ENCODE measurements around the gene ULK4.
"Not testable (repeated sequence)": the region's sequence is repeated elsewhere in the genome, so short reads cannot be mapped to it uniquely, and the experiment has no call there.

Gene ULK4

DNA sequence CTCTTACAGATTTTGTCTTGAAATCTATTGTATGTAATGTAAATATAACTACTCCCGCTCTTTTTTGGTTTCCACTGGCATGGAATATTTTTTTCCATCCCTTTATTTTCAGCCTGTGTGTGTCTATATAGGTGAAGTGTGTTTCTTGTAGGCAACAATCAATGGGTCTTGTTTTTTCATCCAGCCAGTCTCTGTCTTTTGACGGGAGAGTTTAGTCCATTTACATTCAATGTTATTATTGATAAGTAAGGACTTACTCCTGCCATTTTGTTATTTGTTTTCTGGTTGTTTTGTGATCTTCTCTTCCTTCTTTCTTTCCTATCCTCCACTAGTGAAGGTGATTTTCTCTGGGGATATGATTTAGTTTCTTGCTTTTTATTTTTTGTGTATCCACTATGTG is 101.4 kb downstream of the ULK4 start:
- DNase-seq, result not testable (repeated sequence)

DNA sequence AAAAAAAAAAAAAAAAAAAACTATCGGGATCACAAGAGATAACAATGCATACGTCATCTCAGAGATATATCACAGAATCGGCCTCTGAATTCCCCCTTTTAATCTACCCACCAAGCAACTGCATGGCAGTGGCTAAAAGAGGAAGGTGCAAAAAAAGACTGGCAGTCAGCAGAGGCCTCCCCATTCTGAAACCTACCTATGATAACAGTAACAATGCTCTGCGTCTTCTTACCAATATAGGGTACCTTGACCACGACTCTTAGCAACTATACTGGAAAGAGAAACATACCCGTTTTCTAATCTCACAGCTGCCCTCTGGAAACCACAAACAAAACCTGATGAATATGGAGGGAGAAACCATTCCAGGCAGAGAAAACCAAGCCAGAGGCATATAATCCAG is 106.9 kb downstream of the ULK4 start:
- no peak for DNase-seq

DNA sequence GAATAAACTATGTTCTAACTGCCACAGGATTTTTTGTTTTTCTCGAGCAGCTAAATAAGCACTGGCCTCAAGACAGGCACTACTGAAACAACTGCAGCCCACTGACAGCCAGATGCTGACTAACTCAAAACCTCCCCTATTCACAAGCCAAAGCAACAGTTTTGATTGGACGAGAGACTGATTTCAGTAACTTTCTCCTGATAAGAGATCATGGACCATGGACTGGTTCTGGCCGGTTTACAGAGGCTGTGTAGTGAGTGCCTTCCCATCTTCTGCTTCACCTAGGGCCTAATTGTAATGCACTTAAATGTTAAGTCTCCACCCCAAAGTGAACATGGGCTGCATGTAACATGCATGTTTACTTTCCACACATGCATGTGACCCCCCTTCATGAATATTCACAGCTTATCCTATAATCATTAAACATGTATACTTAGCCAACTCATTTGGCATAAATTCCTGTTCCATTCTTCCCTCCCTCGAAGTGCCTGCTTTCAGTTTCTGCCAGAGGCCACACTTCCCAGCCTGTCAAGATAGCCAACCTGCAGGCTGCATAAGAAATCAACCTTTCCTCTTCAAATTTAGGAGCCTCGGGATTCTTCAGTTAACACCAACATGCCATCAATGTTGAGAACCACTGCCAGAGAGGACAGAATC is 108.2 kb downstream of the ULK4 start:
- no peak for DNase-seq

DNA sequence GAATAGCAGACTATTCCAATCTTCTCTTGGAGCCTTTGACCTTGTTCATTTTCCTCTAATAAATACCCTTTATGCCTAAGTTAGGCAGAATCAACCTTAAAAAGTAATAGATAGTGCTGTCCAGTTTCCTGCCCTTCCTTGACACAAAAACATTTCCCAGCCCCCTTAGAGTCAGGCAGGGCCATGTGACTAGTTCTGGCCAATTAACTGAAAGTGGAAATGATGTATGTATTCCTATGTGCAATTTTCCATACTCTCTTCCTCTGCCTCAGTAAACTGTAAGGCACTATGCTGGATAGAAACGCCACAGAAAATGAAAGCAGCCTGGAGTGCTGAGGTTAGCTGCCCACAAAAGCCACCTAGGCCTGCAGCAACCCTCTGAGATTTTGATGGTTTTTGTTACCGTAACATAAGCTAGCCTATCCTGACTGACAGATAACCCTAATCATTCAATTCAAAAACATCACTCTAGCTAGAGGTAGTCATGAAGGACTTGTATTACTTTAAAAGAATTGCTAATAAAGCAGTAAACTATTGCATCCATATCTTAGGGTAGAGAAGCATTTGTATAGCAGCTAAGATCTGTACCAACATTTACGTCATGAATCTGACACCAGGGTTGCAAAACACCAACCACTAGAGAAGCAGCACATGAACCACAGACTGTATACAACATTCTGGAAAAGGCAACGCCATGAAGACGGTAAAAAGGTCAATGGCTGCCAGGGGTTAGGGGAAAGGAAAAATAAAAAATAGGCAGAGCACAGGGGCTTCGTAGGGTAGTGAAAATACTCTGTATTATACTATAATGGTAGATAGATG is 112.9 kb downstream of the ULK4 start:
- no peak for DNase-seq

DNA sequence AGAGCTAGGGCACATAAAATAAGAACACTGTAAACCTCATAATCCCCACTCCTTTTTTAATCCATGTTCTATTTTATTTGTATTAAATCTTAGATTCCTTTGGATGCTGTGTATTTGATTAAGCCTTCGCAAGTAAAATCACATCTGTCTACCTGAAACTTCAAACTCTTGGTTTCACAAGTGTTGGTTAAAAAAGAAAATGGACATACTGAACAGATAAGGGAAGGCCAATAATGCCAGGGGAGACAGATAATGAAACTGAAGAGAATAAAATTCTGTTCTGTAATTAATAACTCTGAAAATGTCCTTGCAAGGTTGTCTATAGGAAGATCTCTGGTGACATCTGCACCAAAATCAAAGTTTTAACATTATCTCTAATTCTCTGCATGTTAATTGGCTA is 114.2 kb downstream of the ULK4 start:
- DNase-seq, result no peak

DNA sequence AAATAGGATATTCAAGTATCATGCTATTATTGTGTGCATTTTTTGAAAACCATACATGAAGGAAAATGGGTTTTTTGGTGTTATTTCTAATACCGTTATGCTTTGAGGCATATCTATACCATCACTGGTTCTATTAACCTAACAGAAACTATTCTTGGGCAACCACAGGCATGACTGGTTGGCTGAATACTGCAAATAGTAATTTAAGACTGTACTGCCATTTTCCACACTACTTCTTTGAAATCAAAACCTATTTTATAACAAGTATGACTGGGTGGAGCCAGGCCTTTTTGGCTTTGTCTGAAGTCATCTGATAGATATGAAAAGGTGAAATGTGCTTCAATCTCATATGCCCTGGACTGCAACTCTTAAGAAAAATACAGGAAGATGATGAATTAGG is 115.1 kb downstream of the ULK4 start:
- DNase-seq, result no peak

DNA sequence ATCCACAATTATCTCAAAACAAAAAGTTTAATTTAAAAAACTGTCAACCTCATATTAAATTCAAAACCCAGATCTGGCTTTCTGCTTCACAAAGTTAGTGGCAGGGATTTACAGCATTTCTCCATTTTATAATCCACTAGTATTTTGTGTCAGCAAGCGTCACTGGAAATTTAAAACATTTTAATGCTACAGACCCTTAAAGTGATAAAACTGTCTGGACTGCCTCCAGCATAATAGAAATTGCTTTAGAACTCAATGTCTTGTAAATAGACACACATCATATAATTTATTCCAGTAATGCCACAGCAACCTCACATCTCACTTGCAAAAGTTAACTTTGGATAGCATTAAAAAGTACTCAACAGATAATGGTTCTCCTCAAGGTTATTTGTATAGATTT is 116.1 kb downstream of the ULK4 start:
- DNase-seq, result no peak

DNA sequence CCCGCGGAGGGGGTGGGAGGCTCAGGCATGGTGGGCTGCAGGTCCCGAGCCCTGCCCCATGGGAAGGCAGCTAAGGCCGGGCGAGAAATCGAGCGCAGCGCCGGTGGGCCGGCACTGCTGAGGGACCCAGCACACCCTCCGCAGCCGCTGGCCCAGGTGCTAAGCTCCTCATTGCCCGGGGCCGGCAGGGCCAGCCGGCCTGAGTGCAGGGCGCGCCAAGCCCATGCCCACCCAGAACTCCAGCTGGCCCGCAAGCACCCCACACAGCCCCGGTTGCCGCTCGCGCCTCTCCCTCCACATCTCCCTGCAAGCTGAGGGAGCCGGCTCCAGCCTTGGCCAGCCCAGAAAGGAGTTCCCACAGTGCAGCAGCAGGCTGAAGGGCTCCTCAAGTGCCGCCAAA is 117.6 kb downstream of the ULK4 start:
- not testable (repeated sequence) for DNase-seq

DNA sequence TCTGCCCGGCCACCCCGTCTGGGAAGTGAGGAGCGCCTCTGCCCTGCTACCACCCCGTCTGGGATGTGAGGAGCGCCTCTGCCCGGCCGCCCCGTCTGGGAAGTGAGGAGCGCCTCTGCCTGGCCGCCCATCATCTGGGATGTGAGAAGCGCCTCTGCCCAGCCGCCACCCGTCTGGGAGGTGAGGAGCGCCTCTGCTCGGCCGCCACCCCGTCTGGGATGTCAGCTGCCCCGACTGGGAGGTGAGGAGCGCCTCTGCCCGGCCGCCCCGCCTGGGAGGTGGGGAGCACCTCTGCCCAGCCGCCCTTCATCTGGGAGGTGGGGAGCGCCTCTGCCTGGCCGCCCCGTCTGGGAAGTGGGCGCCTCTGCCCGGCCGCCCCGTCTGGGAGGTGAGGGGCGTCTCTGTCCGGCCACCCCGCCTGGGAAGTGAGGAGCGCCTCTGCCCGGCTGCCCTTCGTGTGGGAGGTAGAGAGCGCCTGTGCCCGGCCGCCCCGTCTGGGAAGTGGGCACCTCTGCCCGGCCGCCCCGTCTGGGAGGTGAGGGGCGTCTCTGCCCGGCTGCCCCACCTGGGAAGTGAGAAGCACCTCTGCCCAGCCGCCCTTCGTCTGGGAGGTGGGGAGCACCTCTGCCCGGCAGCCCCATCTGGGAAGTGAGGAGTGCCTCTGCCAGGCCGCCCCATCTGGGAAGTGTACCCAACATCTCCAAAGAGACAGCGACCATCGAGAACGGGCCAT is 120.8 kb downstream of the ULK4 start:
- DNase-seq, result not testable (repeated sequence)

DNA sequence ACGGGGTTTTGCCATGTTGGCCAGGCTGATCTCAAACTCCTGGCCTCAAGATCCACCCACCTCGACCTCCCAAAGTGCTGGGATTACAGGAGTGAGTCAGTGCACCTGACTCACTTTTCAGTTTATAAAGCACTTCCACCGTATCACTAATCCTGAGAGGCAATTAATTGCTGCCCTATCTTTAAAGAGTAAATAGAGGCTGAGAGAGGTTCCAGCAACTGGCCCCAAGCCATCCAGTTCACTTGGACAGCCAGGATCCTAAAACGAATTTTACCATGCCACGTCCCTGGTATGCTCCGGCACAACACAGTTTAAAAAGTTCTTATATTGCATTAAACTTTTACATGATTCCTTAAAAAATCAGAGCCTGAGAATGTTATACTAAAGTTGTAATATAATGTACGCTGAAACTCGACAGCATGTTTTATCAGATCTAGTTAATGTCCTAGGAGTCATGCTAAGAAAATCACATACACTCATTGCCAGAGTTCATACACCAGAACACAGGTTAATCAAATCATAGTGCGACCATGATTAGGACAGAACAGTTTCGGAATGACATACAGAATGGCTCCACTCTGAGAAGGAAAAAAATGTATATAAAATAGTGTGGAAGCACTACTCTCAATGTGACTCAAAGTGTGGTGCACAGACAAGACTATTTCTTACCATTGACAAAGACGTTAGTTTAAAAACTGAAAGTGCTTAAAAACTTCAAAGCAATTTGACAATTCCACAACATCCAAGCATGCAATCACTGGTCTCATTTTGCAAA is 125.4 kb downstream of the ULK4 start:
- no peak for DNase-seq

DNA sequence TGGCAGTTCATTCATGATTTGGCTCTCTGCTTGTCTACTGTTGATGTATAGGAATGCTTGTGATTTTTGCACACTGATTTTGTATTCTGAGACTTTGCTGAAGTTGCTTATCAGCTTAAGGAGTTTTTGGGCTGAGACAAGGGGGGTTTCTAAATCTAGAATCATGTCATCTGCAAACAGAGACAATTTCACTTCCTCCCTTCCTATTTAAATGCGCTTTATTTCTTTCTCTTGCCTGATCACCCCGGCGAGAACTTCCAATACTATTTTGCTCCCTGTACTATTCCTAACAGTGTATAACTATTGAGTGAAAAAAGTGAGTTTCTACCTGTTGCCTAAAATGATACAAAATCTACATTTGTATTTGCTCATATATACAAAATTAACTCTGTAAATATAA is 128.3 kb downstream of the ULK4 start:
- no peak for DNase-seq

DNA sequence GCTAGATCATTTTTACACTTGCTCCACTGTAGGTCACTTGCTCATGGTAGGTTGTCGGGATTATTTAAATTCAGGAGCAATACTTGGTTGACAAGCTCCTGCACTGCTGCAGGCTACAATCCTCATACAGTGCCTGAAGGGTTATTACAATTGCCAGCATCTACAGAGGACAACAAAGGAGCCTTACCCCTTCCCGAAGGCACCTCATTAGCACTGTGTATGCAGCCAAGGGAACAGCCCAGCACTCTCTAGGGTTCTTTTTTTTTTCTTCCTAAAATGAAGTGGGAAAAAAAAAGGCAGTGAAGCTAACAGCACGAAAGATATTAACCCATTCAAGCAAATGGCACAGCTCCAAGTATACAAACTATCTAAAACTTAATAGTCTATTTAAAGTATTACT is 142.7 kb downstream of the ULK4 start:
- no peak for DNase-seq

DNA sequence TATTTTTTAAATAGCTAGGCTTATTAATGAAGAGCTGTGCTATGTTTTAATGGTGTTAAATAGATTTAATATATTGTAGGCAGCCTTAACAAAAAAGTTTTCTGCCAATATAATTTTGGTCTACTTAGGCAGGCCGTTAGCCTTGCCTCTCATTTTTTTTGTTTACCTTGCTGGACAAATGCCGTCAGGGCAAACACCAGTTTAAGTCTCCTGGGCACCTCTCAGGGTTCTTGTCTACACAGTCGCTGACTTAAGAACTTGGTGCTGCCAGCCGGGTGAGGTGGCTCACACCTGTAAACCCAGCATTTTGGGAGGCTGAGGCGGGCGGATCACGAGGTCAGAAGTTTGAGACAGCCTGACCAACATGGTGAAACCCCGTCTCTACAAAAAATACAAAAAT is 153.3 kb downstream of the ULK4 start:
- DNase-seq, result peak; percentile 41

DNA sequence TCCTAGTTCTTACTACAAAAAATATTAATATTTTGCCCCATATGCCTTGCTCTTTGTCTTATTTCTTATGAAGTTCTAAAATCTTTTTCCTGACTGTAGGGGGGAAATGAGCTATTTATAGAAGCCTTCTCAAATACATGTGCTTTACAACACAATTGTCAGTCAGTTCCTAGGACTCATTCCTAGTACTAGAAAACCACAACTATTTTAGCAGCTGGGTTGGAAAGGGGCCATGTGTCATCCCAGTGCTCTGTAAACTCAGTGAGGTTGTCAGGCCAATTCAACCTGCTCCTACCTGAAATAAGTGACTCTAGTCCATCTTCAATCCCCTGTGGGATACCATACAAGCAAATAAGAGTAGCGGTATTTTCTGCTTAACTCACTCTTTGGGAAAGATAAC is 153.8 kb downstream of the ULK4 start:
- DNase-seq, result peak; percentile 95

DNA sequence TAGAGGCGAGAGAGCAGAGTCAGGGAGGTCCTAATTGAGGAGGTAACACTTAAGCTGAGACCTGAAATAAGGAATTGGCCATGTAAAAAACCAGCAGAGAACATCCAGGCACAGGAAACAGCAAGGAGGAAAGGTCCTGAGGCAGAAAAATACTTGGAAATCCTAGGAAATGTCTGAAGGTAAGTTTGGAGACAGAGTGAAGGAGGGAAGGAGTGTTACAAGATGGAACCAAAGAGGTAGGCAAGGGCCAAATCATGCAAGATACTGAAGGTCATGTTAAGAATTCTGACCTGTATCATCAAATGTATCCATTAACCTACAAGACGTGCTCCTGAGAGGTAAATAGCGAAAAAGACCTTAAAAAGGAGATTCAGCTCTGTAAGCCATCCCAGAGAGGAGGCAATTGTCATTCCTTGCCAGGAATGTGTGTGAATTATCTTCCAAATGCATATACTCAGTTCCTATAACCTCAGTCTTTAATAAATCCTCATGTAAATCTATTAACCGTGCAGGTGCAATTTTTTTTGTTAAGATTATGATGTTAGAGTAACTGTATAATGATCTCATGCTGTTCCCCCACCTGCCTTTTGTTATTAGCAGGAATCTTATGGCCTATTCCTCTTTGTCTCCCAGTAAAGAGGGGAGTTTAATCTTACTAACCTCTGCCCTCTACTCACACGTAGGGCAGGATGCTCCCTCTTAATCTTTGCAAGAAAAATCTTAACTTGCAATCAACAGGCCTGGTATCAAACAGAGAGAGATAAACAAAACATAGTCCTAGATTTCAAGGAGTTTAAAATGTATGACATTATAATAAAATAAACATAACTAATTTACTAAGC is 166.9 kb downstream of the ULK4 start:
- no peak for DNase-seq

DNA sequence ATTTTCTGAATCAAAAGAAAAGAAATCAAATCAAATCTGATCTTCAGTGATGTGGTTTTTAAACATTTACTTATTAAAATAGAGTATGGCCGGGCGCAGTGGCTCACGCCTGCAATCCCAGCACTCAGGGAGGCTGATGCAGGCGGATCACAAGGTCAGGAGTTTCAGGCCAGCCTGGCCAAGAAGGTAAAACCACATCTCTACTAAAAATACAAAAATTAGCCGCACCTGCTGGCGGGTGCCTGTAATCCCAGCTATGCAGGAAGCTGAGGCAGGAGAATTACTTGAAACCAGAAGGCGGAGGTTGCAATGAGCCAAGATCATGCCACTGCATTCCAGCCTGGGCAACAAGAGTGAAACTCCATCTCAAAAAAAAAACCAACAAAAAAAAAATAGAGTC is 169.1 kb downstream of the ULK4 start:
- no peak for DNase-seq

DNA sequence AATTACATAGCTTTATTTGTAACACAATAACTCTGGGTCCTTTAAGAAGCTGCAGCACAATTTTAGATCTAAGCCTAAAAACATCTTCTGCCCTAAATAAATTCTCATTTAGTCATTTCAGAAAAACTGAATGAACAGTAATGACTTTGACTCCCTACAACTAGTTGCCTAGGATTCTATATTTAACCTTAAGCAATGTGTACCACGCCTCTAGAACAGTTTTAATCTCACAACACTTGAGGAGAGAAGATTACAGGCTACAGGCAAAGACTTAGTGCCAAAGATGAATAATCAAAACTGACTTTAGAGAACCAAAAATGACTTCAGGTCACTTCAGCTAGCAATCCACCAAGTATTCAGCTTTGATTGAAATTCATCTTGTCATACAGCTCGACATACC is 192.8 kb downstream of the ULK4 start:
- no peak for DNase-seq

DNA sequence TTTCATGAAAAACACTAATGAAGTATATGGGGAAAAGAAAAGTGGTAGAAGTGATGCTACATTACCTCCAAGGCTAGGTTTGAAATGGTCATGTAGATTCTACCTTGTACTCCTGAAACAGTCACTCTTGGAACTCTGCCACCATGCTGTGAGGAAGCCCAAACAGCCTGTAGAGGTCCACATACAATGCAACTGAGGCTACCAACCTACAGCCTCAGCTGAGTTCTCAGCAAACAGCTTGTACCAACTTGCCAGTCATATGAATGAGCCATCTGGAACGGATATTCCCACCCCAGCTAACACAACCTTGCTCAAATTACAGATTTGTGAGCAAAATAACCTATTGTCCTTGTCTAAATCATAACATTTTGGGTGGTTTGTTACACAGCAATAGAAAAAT is 193.5 kb downstream of the ULK4 start:
- no peak for DNase-seq

DNA sequence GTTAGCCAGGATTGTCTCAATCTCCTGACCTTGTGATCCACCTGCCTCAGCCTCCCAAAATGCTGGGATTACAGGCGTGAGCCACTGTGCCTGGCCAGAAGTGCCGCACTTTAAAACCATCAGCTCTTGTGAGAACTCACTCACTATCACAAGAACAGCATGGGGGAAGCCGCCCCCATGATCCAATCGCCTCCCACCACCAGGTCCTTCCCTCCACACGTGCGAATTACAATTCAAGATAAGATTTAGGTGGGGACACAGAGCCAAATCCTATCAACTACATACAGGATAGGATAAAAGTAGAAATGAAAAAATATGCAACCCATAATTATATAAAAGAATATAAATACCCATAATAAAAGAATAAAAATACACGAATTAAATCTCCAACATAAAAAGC is 199.0 kb downstream of the ULK4 start:
- not testable (repeated sequence) for DNase-seq

DNA sequence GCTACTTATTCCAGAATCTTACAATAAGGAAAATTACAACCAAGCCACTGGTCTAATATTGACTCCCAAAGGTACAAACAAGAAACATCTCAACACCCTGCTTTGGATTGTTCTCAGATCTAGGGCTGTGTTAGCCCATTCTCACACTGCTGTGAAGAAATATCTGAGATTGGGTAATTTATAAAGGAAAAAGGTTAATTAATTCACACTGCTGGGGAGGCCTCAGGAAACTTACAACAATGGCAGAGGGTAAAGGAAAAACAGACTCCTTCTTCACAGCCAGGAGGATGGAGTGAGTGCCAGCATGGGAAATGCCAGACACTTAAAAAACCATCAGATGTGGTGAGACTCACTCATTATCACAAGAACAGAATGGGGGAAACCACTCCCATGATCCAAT is 208.3 kb downstream of the ULK4 start:
- no peak for DNase-seq

DNA sequence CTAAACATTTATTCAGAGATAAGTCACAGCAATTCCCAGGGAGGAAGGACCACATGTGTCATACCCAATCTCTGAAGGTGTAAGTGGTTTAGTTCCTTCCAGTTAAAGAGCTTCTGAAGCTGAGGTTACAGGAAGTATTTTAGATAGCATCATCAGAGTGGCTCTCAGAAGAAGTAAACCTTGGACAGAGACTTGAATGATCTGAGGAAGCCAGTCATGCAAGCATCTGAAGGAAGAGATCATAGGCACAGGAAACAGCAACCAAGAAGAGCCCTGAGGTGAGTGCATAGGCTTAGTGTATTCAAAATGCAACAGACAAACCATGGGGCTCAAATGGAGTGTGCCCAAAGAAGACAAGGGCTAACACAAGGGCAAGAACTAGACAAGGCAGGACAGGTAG is 210.3 kb downstream of the ULK4 start:
- no peak for DNase-seq

DNA sequence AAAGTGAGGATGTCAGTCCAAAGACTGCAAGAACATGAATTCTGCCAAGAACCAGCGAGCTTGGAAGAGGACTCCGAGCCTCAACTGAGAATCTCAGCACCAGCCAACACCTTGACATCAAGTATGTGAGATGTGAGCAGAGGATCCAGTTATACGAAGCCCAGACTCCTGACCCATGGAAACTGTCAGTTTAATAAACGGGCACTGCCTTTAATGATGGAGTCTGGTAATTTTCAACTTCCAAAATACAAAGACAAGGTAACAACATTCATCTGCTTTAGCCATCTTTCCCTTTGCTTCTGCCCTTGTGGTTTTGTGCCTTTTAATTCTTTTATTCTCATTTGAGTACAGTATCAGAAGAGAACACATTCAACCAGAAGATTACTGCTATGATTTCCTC is 211.9 kb downstream of the ULK4 start:
- DNase-seq, result no peak

All from NCI-H2029 treated with DMSO at 0.1 percent for 48 hours (cell line).